ENCODE results near the gene LZTS2. TPM values are rescaled to one million over a fixed set of nuclear protein-coding genes. Genes with fewer than 3 reads are reported as not detected.
"Not testable (repeated sequence)": the region's sequence is repeated elsewhere in the genome, so short reads cannot be mapped to it uniquely, and the experiment has no call there.

Gene LZTS2, protein sequence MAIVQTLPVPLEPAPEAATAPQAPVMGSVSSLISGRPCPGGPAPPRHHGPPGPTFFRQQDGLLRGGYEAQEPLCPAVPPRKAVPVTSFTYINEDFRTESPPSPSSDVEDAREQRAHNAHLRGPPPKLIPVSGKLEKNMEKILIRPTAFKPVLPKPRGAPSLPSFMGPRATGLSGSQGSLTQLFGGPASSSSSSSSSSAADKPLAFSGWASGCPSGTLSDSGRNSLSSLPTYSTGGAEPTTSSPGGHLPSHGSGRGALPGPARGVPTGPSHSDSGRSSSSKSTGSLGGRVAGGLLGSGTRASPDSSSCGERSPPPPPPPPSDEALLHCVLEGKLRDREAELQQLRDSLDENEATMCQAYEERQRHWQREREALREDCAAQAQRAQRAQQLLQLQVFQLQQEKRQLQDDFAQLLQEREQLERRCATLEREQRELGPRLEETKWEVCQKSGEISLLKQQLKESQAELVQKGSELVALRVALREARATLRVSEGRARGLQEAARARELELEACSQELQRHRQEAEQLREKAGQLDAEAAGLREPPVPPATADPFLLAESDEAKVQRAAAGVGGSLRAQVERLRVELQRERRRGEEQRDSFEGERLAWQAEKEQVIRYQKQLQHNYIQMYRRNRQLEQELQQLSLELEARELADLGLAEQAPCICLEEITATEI
- polyA plus RNA-seq (ENCODE audit: insufficient read length in 10 of 10): 10 to 100 TPM; 37.8 to 59.7 (median 52.7) TPM
- long read RNA-seq, donor 1, full-length matches to known transcripts: 12 of 21 reads
- long read RNA-seq, donor 1, partial matches to known transcripts: 9 of 21 reads
- long read RNA-seq, donor 1, other reads (novel, unspliced or antisense): 0 of 21 reads
- long read RNA-seq, donor 2, full-length matches to known transcripts: 6 of 6 reads
- long read RNA-seq, donor 2, partial matches to known transcripts: 0 of 6 reads
- long read RNA-seq, donor 2, other reads (novel, unspliced or antisense): 0 of 6 reads
- long read RNA-seq, donor 3: 0 reads
- long read RNA-seq, donor 4, full-length matches to known transcripts: 8 of 19 reads
- long read RNA-seq, donor 4, partial matches to known transcripts: 6 of 19 reads
- long read RNA-seq, donor 4, other reads (novel, unspliced or antisense): 5 of 19 reads
- long read RNA-seq, donor 5, full-length matches to known transcripts: 13 of 25 reads
- long read RNA-seq, donor 5, partial matches to known transcripts: 12 of 25 reads
- long read RNA-seq, donor 5, other reads (novel, unspliced or antisense): 0 of 25 reads
- long read RNA-seq, donor 6, full-length matches to known transcripts: 6 of 19 reads
- long read RNA-seq, donor 6, partial matches to known transcripts: 7 of 19 reads
- long read RNA-seq, donor 6, other reads (novel, unspliced or antisense): 6 of 19 reads
- long read RNA-seq, donor 7, full-length matches to known transcripts: 8 of 17 reads
- long read RNA-seq, donor 7, partial matches to known transcripts: 0 of 17 reads
- long read RNA-seq, donor 7, other reads (novel, unspliced or antisense): 9 of 17 reads
- long read RNA-seq, donor 8, partial matches to known transcripts: 21 of 23 reads
- long read RNA-seq, donor 8, other reads (novel, unspliced or antisense): 0 of 23 reads
- long read RNA-seq, donor 9, partial matches to known transcripts: 0 of 1 reads
- long read RNA-seq, donor 9, other reads (novel, unspliced or antisense): 0 of 1 reads

DNA sequence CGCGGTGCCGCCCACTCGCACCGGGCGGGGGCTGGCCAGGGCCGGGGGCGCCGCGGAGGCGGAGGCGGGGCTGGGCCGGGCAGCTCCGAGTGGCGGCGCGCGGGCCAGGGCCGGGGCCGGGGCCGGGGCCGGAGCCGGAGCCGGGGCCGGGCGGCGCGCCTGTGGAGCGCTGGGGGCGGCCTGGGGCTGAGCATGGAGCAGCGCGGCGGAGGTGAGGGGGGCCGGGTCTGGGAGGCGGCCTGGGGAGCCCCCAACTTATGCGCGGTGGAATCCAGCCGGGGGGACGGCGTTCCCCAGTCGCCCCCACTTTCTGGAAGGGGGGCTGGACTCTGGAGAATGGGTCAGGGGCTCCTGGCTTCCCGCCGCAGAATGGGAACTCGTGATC lies at the start of gene LZTS2:
Gene LZTS2 (plus strand): TSS at position 67 of the 385 bp plus-strand sequence. CDS start 2,731 bp downstream, outside the sequence.
- no peak for DNase-seq

DNA sequence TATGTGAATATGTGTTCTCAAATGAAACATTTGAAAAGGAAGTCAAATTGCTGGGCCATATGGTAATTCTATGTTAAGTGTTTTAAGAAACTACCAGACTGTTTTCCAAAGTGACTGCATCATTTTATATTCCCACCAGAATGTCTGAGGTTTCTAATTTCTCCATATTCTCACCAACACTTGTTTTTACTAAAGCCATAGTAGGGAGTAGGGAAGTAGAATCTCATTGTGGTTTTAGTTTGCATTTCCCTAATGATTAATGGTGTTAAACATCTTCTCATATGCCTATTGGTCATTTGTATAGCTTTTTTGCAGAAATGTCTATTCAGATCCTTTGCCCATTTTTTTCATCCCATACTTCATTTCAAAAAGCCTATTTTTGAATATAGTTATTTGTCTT lies 39.4 kb upstream of the LZTS2 start:
- no peak for DNase-seq

DNA sequence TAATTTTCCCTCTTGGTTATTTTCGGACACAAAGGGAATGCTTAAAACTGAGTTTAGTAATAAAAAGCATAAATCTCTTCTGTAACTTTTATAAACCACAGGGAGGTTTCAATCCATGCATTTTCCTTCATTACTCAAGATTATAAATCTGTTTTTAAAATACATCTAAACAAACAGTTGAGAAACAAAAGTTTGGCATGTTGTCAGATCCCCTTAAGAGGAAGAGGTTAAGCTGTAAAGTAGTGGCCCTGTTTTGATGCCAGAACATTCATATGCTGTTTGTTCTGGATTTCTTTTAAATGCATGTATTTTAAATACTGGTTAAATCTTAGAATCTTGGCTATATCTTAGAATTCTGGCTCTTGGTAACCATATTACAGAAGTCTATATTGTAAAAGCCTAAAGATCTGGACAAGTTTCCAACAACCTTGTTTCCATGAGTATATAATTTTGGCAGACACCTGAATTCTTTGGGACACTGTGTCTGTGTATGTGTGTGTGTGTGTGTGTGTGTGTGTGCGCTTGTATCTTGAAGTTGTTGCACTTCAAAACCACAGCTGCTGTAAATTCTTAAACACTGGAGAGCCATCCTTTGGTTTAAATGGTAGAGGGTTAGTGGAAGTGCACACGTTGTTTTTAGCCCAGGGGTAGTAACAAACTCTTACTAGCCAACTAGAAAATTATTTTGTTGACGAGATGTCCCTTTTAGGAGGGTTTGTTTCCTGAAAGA lies 37.1 kb upstream of the LZTS2 start:
- peak in 1 of 3 donors; percentile 23 for DNase-seq

DNA sequence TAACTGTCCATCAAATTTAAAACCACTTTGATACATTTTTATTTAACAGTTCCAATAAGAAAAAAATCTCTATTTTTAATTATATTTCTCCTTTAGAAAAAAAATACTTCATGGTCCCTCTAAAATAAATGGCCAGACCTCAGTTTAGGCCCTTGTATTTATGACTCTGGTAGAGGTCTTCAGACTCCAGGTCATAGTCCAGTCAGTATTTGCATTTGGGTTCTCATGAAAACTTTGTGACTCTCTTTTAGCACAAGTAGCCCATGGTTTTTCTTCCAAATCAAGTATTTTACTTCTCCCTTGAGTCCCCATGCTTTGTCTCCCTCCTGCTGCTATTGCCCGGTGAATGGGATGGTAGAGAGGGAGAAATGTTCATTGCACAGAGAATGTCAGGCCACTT lies 35.8 kb upstream of the LZTS2 start:
- DNase-seq: no peak

DNA sequence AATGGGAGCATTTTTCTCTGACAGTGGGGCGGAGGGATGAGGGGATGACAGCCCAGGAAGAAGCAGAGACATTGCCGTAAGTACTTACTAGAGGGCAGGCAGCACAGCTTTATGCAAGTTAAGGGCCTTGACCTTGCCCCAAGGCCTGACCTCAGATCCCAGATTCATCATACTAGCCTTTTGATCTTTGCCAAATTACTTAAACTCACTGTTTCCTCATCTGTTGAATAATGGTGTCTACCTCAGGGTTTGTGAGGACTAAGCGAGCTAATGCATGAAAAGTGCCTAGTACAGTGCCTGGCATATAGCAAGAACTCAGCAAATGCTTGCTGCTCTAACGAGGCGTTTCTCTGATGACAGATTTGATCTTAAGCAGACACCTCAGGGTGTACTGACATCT lies 33.8 kb upstream of the LZTS2 start:
- no peak for DNase-seq

DNA sequence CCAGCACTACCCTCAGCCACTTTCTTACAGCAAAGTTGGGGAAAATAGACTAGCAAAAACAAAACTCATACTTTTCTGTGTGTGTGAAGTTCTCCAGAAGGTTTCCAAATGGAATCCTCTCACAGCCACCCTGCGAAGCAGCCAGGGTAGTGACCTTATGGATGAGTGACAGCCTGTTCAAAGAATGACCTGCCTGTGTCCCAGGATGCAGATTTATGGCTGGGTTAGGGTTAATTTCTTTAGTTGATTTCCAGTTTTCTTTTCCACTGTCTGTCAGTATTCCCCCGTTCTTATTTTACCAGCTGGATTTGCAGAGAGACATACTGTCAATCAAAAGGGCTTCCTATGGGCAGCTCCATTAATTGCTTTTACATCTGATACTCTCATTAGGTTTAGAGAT lies 32.7 kb upstream of the LZTS2 start:
- no peak for DNase-seq

DNA sequence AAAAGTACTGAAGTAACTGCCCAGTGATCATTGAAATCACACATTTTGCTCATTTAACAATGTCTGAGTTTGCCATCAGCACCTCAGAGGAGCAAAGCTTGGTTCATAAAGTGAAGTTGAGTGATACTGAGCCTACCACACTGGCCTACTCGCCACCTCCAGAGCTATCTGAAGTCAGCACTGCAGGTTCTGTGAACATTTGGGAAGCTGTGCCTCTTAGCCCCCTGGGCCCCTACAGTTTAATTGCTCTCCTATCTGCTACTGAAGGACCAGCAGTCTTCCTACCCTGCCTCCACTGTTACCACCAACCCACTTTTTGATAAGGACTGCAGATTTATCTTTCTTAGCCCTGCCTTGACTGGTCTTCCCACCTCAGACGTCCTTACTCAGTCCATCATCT lies 32.3 kb upstream of the LZTS2 start:
- DNase-seq: no peak

DNA sequence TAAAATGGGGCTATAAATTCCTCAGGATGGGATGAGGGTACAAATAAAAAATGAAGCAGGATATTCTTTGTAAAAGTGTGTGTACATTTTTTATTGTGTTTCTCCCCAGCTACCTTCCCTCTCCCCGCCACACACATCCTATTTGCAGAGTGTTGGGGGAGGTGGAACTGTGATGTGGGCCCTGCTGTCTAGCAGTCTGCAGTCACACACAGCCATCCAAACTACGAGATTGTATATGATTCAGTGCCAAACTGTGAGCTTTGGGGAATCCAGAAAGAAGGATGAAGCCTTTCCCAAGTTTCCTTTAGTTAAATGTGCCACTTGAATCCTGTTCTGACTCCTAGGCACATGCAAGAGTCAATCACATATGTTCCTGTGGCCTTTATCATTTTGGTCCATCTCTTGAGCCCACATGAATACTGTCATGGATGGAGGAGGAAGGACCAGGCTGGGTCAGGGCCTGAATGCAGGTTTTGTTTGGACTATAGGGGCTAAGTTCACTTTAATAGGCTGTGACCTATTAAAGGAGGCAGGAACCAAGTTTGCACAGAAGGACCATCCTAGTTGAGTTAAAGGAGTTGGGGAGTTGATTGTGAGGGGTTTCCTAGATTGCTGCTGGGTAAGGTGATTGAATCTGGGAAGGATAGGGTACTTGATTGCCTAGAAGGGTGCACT lies 31.4 kb upstream of the LZTS2 start:
- no peak for DNase-seq

DNA sequence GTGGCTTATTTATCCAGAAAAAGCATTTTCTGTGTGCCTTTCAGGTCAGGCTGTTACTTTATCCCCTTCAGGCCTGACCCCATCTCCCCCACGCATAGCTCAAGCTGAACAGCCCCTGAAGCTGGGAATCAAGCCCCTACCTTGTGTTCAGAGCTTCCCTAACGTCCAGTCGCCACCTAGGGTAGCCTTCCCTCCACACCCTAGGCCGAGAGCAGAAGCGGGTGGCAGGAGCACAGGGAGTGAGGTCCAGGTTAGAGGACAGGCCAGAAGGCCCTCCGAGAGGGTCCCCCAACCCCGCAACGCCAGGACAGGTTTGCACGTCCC lies 30.8 kb upstream of the LZTS2 start:
- no peak for DNase-seq

DNA sequence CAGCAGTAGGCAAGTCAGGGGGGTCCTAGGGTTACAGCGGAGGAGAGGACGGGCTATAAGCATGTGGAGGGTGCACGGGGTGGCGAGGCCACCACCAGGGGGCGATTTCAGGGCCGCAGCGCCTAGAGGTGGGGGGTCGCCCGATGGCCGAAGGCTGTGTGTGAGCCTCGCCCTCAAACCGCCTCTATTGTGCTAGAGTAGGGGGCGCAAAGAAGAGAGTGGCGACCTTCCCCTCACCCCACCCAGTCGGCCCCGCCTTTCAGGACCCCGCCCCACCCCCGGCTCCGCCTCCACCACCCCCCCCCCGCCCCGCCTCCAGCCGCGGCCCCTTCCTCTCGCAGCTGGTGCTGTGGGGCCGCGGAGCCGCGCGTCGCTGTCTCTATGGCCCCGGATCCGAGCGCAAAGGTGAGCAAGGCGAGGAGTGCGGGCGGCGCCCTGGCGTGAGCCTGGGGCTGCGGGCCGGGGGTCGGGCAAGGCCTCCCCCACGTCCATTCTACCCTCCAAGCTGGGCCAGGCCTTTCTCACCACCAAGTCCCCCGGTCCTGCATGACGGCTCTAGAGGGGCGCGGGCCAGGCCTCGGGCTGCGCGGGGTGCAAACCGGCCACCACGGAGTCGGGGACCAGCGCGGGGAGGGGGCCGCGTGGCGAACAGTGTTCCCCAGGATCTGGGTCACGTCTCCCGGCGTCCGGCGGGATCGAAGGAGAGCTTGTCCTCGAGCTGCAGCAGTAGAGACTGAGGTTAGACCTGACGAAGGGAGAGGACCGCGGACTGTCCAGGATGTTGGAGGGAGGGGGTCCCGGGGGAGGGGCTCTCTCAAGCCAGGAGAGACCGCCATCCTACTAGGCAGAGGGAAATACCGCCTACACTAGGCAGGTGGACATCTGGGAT lies 30.2 kb upstream of the LZTS2 start, which contains the start of gene SEMA4G:
Gene SEMA4G (plus strand): TSS at position 318 of the 889 bp plus-strand sequence. CDS start 3,409 bp downstream, outside the sequence.
- DNase-seq: peak; percentile 12 to 72 (median 36)

DNA sequence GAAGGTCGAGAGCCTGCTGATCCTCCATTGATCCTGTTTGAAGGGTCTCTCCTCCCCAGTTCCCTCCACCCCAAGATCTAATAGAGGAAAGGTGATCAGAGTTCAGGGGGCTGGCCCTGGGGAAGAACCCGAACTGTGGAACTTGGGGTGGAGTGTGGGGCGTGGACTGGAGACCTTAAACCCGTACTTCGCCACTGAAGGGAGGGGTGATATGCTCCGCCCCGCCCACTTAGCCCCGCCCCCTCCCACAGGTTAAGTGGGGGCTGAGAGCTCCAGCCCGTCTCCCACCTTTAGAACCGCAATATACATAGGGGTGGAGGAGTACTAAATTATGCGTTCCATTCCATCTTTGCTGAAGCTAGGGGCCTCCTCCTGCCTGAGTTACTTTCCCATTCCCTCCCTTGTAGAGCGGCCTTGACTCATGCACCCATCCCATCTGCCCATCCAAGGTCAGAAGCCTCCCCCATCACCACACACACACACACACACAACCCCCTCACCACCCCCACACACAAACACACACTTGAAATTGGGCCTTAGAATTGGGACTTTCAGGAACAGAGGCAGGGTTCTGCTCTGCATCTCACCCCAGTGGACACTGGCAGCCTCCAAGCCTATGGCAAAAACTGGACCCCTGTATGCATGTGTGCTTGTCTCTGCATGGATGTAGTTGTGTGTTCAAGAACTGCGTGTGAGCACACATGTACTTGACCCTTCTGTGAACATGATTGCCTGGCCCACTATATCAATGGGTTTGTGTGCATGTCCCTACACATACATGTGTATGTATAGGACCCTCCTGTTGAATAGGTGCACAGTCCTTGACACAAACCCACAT lies 29.3 kb upstream of the LZTS2 start:
- no peak for DNase-seq

DNA sequence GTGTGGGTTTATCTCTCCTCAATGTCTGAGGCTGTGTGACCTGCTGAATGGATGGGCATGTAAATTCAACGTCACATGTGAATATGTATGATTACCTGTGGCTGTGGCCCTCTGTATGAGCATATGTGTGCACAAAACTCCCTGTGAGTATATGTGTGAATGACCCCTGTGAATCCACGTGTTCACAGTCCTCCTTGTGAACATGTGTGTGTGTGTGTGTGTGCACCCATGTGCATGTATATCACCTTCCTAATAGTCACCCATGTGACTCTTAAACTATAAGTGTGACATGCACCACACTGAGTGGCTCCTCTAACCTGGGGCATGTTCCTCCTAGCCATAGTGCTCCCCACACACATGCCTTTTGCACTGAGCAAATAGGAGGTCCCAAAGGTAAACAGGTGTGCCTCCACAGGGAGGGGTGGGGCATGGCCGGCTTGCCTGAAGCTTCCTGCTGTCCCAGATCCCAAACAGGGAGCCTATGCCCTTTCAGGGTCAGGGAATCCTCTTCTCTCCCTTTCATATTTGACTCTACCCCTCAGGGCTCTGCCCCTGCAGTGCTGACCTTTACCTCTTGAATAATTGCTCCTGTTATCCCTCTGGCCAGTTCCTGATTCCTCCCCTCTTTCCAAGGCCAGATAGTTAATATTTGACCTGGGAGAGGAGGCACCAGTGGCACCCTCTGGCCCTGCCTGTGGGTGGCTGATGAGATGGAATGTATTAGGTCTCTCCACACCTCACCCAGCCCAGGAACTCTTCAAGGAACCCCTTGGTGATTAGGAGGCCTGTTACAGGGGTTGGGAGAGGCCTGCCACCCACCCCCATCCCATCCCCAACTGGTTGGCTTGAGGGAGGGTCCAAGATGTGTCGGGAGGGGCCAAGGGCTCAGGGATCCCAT lies 28.4 kb upstream of the LZTS2 start:
- DNase-seq: no peak

DNA sequence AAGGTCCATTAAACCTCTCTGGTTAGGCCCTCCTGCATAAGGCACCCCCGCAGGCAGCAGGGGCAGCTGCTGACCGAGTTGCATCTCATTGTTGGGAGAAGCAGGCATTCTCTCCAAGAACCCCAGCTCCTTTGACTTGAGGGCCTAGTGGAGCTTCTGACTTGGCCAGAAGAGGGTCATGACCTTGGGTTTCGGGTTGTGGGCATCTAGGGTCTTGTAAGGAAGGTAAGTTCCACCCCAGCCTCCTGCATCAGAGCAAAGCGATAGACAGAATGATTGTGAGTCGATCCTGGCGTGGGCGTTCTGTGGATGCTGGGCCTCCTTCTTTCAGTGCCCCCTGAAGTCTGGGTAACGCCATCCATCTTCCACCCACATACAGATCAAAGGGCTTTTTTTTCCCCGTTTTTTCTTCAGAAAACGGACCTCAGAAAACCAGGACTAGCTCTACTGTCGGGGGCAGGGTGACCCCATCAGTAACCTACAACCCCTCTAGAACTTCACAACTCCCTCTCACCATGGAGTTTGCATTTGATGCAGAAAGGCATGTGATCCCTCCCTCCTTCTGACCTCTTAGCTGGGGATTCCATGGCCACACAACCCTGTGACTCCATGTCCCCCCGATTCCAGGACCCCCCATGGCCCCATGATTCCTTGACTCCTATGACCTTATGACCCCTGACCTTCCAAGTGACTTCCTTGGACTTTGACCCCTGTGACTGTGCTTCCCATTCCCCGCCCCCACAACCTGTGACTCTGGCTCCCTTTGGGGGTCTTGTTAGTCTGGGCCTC lies 27.3 kb upstream of the LZTS2 start:
- DNase-seq: no peak

DNA sequence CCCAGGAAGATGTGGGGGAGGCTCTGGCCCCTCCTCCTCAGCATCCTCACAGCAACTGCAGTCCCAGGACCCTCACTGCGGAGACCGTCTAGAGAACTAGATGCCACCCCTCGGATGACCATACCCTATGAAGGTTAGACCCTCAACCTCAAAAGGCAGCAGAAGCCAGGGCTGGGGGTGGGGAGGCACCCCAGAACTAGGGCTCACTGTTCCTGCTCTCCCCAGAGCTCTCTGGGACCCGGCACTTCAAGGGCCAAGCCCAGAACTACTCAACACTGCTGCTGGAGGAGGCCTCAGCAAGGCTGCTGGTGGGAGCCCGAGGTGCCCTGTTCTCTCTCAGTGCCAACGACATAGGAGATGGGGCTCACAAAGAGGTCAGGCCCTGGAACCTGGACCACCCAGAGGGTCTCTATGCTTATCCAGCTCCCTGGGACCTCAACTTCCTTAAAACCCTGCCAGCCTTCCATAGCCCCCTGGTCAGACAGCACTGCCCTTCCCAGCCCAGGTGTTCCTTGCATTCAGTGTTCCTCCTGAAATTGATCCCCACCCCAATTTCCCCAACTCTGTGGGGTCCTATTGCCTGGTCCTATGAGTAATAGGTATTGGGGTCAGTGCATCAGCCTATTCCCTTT lies 26.6 kb upstream of the LZTS2 start:
- DNase-seq: no peak

DNA sequence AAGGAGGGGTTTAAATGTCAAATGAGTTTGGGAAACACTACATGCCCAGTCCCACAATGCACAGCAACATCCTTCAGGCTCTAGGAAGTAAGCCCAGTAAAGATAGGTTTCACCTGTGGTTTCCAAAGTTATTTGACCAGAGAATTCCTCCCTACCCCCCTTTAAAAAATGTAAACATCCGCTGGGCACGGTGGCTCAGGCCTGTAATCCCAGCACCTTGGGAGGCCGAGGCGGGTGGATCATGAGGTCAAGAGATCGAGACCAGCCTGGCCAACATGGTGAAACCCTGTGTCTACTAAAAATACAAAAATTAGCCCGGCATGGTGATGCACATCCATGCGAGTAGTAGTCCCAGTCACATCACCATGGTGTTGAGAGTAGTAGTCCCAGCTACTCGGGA lies 24.2 kb upstream of the LZTS2 start:
- DNase-seq: not testable (repeated sequence)
